Glomerular visceral epithelial cell (primary cell): ENCODE data around the gene NPRL2.

Source experiments
- DNase-seq: peaks from one replicate; pipeline ENCODE4 v3.0.0-alpha.2; 2016; ENCODE audit errors: extremely low spot score

Gene NPRL2

DNA sequence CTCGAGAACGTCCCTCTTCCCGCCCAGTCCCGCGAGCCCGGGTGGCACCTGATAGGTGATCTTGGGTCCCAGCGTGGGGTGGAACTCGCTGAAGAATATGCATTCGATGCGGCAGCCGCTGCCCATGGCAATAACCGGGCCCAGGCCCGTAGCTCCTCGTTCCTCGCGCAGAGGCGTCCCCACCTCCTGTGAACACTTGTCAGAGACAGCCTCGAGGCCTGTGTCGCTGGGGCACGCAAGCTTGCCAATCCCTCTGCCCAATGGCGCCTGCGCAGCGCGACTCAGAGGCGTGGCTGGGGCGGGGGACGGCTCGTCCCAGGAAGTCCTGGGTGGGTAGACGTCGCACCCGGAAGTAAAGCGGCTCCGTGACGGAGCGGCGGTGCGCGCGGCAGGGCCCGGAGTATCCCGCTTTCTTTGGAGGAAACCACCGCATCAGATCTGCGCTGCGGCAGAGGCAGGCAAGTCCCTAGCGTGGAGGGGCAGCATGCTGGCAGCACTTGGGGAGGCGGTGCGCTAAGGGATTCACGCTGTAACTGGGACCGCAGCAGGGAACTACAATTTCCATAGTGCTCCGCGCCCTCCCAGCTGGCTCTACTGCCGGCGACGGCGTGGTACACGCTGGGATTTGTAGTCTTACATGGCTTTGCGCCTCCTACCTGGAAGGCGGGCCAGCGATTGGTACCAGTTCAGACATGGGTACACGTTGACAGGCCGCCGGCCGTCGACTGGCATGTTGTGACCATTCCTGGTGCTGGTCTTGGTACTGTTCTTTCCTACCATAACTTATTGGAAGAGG, at the start of gene NPRL2, which contains the start of gene CYB561D2:
Gene NPRL2 (minus strand): TSS at position 249 of the 796 bp plus-strand sequence. CDS start 123 bp downstream, at position 126.
Gene CYB561D2 (plus strand): TSS at position 336 of the 796 bp plus-strand sequence. CDS start 572 bp downstream, outside the sequence.
- DNase-seq, result peak; percentile 92

DNA sequence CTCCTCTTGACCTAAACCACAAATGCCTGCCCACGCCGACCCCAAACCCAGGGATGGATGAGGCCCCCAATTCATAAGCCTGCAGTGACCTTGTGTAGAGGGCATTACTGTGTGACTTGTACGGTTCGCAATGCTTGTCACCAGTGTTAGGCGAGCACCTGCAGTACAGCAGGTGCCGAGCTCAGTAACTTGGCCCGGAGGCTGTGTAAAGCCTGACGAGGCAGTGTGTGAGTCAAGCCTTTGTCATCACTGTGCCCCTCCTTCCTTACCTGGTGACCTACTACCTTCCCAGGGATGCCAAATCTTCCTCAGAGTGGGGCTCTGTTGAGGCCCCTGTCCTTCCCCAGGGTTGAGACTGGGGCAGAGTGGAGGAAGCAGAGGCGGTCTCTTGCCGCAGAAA, 45.9 kb upstream of the NPRL2 start:
- no peak for DNase-seq

DNA sequence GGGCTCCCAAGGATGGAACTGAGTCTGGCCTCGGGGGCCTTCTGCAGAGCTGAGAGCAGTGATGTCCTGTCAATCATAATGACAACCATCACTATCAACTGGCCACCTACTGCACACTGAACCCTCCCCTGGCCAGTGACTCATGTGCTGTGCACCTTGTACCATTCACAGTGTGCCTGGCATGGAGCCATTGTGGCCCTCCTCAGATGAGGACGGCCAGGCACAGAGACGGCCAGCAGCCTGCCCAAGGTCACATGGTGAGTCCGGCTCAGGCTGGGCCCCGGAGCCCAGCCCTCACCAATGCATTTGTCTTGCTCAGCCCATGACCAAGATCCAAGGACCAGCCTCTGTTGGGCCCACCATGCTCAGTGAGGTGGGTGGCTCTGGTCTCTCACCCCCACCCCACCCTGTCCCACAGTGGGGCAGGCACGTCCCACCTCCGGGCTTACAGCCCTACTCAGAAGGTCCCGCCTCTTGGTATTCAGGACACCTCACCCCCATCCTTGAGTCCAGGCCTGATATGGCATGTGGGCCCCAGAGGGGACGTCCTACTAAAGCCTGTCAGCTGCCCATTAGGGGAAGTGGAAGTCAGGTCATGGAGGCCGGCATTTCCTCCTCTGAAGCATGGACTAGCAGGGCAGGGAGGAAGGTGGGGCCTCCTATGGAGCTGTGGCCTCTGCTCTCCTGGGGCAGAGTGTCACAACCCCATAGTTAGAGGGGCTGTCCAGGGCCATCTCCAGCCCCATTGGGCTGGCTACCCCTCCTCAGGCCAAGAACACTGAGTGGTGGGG, 44.7 kb upstream of the NPRL2 start:
- DNase-seq, result no peak

DNA sequence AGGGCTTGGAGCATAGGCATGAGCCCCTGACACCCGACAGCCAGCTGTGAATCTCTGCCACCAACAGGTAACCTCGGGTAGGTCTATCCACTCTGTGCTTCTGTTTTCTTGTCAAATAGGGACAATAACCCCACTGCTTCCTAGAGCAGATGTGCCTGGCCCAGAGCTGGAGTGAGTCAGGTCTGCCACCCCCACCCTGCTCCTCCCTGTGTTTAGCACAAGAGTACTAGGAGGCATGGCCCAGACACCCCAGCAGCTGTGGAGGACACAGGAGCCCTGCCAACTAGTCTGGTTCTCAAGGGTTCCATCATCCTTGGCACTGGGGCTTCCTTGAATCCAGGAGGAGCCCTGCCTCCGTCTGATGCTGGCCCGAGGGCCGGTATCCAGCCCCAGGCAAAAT, 42.5 kb upstream of the NPRL2 start:
- no peak for DNase-seq

DNA sequence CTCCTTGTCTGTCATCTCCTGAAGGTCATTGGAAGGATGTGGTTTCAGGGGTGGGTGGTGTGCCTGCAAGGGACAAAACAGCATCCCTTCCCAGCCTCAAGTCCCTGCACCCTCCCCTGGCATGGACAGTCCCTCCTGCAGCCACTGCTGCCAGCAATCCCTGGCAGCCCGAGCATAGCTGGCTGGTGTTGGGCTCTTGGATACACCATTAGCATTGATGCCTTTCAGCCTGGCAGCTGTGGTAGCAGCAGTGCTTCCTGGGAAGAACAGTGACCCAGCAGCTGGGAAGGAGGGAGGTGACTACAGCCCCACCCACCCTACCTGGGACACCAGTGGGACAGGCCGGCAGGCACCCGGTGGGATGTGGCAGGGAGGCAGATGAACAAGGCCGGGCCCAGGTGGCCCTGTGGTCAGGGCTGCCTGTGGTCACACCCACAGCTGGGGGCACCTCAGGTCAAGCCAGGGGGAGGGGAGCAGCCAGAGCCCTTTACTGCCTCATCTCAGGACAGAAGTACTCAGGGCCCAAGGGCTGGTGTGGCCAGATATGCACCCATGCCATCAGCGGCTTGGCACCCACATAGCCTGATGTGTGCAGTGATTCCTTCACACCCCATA, 41.6 kb upstream of the NPRL2 start:
- DNase-seq, result no peak

DNA sequence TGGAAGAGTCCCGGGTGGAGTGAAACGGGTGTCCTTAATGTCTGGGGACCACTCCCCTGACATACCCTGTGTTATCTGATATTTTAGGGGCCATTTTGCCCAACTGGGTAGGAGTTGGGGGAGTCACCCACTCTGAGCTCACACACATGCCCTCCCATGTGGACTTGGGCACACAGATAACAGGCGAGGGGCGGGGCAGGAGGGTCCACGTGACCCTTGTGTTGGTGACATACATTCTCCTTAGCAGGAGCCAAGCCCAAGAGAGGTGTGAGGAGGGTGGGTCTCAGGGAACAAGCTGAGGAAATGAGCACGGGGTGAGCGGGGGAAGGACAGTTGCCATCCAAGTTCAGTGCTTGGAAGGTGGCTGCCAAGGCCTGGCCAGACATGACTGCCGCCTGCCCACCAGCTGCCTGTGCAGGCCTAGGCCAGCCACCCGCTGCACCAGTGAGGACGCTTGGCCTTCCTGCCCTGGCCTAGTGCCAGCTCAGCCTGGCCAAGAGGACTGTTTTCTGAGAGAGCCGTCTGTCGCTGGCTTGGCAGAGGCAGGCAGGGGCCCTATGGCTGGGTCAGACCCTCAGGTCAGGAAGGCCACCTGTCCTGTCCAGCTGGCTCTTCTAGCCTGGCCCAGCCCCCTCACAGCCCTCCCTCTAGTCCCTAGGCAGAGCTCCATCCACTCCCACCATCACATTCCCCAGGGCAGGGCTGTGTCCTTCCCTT, 40.1 kb upstream of the NPRL2 start:
- DNase-seq, result peak; percentile 10

DNA sequence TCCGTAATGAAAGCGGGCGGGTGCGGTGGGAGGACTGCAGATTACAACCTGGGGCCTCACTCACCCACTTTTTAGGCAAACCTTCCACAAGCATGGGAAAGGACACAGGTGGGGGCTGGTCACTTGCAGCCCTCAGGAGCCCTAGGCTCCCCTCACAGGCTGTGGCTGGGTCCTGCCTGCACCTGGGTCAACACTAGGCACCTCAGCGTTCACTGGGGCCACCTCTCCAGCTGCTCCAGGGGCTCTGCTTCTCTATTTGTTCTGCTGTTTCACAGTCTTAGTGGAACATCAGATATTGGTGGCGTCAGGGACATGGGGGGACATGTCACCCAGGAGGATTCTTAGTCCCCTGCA, 38.8 kb upstream of the NPRL2 start:
- DNase-seq, result no peak

DNA sequence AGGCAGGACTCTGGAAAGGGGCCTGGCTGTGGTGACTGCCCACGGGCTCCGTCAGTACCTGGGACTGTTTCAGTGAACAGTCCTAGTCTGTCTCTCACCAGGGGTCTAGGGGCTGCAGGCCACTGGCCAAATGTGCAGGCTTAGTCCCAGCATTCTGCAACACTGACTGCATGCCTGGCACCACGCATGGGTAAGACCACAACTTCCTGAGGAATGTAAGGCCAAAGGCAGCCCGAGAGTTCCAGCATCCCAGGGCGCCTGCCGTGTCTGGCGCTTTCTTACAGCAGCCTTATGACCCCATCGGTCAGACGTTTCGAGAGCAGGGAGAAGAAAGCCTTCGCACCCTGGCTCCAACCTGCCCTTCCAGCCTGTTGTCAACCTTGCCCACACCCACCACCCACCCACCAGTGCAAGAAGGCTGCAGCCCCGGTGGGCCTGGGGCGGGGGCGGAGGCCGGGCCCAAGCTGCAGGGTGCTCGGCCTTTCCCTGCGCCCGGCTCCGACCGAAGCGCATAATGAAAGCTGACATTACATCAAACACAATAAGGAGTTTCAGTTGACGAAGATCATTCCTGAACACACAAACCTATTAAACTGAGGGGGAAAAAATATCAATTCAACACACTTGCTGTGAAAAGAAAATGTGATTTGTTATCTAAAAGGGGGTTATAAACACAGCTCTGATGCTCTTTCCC, 38.3 kb upstream of the NPRL2 start:
- DNase-seq, result no peak

DNA sequence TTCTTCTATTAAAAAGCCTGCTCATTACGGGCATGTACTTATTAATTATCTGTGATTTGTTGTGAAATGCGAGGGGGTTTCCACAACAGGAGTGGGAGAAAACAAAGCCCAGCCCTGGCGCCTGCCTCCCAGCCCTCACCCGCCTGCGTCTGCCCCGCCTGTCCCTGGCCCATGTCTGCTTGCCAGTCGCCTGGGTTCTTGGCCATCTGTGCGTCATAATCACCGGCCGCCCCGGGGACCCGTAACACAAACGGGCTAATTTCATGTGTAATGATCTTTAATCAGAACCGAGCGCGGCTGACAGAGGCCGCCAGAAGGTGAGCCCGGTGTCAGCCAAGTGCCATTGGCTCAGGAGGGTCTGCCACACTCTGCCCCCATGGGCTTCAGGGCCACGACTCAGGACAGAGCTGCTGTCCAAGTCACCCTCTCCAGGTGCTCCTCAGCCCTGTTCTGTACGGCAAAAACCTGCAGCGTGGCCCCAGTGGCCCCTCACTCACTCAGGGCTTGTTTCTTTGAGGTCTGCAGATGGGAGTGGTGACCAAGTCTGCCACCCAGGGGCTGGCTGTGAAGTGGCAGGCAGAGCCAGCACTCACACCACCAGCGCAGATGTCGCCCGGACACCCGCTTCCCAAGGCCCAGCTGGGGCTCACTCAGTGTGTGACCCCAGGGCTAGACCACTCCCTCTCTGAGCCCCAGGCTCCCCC, 37.6 kb upstream of the NPRL2 start:
- no peak for DNase-seq

DNA sequence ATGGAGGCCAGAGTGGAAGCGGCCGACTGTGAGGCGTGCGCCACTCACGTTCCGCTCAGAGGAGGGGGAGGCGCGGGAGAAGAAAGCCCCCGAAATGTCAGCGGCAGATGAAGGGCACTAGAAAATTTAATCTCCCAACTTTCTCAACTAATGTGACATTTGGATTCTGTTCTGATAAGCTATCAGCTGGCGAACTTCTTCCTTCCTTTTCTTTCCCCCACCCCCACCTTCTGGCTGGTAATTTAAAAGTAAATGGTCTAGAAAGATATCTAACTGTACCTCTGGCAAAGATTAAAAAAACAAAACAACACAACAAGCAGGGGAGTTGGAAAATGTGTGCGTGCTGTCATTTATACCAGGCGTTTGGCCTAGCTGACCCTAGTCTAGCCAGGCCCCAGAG, 35.2 kb upstream of the NPRL2 start:
- no peak for DNase-seq

DNA sequence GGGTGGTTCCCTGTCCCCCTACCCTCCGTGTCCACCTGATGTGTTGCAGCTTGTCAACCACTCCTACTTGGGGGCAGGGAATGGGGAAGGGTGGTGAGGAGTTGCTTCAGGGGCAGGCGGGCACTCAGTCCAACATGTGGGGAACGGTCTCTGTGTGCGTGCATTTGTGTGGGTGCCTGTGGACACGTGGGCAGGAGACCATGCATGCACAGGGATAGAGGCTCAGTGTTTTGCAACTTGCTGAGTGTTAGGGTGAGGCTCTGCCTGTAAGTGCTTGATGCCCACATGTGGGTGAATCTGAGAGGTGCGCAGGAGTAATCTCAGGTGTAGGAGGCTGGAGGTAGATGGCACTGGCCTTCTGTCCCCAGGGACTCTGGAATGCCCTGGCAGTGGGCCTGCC, 33.2 kb upstream of the NPRL2 start:
- no peak for DNase-seq

DNA sequence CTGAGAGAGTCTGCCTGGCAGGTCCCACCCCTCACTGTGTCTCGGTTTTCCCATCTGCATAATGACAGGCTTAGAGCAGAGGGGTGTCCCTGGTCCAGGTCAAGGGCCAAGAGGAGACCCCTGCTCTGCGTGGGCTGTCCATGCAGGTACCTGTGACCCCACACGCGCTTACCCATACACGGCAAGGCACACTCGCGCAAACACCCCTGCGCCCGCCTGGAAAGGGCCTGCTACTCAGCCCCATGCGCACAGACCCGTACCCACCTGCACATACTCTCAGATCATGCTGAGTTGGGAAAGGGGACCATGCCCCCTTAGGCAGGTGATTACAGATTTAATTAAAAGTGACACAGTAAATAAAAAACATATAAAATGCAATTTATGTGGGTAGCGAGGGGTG, 32.1 kb upstream of the NPRL2 start:
- DNase-seq, result no peak

DNA sequence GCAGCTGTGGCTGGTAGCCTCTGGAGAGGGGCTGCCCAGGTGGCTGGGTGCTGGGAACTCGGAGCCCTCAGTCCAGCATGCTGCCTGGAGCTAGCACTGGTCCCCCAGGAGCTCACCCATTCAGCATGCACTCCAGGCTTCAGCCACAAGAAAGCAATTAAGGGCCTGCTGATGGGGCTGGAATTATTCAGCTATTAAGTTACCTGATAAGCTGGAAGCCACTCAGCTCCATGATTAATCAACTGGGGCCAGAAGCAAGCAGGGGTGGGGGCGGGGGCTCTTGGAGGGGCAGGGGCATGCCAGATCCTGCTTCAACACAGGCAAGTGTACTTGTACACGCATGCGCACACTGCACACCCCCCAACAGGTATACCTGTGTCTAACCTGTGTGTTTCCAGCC, 30.8 kb upstream of the NPRL2 start:
- no peak for DNase-seq

DNA sequence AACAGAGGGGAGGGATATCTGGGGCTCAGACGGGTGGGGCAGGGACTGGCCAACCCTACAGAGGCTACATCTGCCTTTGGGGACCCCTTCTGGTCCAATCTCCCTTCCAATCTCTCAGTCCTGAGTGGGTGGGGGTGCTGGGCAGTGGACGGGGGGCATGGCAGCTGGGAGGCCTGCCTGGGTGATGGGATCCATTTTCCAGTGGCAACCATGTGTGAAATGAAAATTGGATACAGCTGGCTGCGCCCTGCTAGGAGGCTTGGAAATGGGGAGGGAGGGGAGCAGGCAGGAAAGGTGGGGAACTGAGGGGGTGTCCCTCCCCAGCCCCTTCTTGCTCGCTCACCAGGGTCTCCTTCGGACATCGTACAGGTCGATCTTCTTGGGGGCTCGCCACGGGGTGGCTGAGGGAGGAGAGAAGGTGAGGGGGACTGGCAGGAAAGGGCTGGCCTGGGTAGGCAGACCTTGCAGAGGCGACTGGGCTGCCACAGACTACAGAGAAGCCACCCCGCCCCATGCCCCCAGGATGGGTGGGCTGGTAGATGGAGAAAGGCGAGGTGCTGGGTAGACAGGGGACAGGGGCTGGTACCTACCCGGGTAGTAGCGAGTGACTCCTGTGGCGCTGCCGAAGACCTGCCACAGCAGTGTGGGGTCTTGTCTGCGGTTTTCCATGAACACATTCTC, 30.0 kb upstream of the NPRL2 start:
- no peak for DNase-seq

DNA sequence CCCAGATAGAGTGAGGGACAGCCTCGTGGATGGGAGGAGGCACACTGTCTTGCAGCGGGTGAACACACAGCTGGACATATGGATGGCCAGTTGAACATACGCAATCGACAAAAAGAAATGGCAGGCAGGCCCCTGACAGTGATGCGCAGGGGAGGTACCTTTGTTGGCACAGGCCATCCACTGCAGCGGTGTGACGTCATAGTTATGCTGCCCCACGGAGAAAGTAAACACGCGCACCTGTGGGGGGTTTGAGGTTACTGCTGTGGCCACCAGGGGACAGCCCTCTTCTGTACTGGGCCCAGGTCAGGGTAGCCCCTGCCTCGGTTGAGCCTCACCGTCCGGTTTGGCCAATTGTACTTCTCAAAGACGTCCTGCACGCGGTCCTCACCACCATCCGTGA, 28.2 kb upstream of the NPRL2 start:
- DNase-seq, result no peak

DNA sequence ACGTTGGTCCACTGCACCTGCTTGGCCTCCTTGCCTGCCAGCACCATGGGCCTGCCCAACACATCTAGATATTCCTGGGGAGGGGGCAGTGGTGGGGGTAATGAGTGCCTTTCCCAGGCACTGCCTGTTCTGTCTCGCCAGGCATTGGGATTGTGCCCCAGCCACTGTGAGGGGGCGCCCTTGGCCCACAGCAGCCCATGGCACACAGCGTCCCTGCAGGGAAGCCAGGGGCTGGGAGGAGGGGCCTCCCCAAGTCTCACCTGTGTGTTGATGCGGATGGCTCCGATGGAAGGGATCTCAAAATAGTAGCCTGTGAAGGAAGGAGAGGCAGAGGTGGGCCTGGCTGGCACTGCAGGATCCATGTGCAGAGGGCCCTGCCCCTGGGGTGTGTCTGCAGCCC, 27.4 kb upstream of the NPRL2 start:
- no peak for DNase-seq

DNA sequence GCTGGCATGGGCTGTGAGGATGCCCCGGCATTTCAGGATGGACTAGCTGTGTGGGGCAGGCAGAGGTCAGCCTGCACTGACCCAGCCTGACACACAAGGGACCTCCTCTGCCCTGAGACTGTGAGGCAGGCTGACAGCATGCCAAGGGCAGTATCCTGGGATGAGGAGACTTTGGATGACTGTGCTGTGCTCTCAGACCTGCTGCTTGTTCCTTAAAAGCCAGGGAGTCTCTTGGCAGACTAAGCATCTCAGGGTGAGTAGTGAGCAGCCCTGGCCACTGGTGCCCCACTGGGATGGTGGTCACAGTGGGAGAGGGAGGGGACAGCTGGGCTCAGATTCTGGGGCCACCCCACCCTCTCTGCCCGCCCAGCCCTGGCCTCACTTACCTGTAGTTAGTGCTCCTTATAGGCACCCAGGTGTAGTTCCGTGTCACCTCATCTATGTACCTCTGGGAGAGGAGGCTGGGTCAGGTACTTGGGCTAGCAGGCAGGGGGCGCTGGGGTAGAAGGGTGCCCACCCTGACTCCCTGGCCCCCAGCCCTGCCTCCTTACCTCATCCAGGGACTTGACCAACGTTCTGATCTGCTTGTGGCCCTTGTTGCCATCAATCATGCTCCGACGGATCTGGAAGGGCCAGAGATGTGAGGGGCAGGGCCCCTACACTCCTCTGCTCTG, 24.8 kb upstream of the NPRL2 start:
- no peak for DNase-seq

DNA sequence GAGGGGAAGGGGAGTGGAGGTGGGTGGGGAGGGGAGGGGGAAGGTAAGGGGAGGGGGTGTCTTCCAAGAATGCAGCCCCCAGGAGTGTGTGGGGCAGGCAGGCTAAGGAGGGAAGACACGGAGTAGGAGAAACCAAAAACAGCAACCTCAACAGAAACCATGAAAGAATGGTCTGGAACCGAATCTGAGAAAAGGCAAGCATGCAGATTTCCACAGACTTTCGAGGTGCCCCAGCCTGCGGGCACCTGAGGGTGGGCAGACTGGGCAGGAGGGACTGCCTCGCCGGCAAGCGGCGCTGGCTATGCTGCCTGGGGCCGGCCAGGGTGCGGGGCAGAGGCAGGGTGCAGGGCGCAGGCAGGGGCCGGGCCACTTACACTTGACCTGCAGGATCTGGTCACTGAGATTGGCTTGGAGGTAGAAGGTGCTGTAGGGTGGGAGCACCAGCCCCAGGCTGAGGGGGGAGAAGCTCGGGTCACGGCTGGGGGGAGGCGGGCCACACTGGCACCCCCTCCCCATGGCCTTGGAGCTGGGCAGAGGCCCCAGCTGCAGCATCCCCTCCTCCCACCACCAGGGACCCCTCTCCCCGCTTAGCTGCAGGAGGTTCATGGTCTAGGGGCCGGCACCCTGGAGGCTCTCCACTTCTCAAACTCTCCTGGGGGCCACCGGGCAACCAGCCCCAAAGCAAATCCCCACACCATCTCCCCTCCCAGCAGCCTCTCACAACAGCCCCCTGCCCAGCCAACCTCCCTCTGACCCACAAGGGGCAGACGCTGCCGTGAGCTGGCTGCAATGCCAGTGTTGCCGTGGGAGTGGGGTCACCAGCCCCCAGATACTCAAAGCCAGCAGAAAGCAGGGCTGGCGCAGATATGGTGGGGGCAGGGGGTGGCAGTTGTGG, 24.0 kb upstream of the NPRL2 start:
- no peak for DNase-seq
